Neural cell (in vitro differentiated cells): ENCODE results near the gene SLC16A4.

Experiments used
- EP300 ChIP-seq: fragments of 450-650 bp; conservative IDR thresholded peaks from 2 replicates; pipeline ENCODE4 v1.6.1; 2014; ENCODE audit warnings: antibody characterized with exemption, mild to moderate bottlenecking, moderate library complexity; ENCODE audit not compliant: poor library complexity, severe bottlenecking
- EZH2 ChIP-seq: fragments of 200-600, 300-800 bp; shearing (Covaris generic), sonication (generic); IDR thresholded peaks from 2 replicates; pipeline ENCODE4 v1.6.1; 2014; ENCODE audit warnings: antibody characterized with exemption, low read length, borderline replicate concordance, mild to moderate bottlenecking; ENCODE audit not compliant: insufficient read depth, poor library complexity, severe bottlenecking
- POLR2AphosphoS5 ChIP-seq: IDR thresholded peaks from 2 replicates; pipeline ENCODE4 v1.6.1; 2012
- RAD21 ChIP-seq: fragments of 450-650 bp; conservative IDR thresholded peaks from 2 replicates; pipeline ENCODE4 v1.6.1; 2014; ENCODE audit warnings: antibody characterized with exemption, mild to moderate bottlenecking, moderate library complexity
- TF ChIP-seq, protein P1 (sequence below): IDR thresholded peaks from 2 replicates; pipeline ENCODE4 v1.6.1; 2012; ENCODE audit warnings: borderline replicate concordance
- TF ChIP-seq, protein P2 (sequence below): fragments of 450-650 bp; IDR thresholded peaks from 2 replicates; pipeline ENCODE4 v1.5.1; 2014; ENCODE audit warnings: antibody characterized with exemption, mild to moderate bottlenecking, moderate library complexity; ENCODE audit not compliant: poor library complexity, severe bottlenecking

DNA sequence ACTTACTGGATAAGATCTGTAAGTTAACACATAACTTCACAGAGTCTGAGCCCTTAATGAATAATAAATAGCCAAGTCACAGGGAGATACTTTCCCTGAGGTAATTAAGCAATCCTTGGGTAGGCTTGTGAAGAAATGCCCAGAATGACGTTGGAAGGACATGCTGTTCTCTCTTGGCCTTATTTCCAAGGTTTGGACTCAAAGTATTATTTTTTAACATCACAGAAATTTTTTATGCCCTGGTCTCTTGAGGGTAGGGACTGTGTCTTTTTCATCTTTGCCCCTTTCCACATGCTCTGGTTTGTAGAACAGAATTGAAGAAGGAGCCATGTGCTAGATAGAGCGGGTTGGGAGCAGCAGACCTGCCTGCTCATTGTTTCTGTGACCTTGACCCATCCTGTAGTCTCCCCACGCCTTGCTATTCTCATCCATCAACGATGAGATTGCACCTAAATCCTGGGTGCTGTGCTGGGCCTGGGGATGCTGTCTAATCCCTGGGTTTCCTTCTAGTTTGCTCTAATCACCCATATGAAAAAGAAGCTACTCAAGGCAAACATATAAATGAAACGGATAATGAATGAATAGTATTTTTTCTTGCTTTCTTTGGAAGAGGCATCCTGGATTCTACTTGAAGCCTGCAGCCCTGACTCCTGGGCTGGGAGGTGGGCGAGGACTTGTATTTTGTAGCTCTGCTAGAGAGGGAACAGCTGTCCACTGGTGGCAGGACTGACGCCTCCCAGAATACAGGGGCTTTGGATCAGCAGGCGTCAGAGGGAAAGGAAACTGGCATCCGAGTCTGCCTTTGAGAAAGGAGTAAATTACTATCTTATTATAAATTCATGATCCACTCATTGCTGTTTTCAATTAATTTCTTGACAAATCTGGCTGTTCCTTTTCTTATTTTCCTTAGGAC is 34.1 kb upstream of the SLC16A4 start:
- TF ChIP-seq, protein P1, sequence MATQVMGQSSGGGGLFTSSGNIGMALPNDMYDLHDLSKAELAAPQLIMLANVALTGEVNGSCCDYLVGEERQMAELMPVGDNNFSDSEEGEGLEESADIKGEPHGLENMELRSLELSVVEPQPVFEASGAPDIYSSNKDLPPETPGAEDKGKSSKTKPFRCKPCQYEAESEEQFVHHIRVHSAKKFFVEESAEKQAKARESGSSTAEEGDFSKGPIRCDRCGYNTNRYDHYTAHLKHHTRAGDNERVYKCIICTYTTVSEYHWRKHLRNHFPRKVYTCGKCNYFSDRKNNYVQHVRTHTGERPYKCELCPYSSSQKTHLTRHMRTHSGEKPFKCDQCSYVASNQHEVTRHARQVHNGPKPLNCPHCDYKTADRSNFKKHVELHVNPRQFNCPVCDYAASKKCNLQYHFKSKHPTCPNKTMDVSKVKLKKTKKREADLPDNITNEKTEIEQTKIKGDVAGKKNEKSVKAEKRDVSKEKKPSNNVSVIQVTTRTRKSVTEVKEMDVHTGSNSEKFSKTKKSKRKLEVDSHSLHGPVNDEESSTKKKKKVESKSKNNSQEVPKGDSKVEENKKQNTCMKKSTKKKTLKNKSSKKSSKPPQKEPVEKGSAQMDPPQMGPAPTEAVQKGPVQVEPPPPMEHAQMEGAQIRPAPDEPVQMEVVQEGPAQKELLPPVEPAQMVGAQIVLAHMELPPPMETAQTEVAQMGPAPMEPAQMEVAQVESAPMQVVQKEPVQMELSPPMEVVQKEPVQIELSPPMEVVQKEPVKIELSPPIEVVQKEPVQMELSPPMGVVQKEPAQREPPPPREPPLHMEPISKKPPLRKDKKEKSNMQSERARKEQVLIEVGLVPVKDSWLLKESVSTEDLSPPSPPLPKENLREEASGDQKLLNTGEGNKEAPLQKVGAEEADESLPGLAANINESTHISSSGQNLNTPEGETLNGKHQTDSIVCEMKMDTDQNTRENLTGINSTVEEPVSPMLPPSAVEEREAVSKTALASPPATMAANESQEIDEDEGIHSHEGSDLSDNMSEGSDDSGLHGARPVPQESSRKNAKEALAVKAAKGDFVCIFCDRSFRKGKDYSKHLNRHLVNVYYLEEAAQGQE: no peak
- TF ChIP-seq, protein P2, sequence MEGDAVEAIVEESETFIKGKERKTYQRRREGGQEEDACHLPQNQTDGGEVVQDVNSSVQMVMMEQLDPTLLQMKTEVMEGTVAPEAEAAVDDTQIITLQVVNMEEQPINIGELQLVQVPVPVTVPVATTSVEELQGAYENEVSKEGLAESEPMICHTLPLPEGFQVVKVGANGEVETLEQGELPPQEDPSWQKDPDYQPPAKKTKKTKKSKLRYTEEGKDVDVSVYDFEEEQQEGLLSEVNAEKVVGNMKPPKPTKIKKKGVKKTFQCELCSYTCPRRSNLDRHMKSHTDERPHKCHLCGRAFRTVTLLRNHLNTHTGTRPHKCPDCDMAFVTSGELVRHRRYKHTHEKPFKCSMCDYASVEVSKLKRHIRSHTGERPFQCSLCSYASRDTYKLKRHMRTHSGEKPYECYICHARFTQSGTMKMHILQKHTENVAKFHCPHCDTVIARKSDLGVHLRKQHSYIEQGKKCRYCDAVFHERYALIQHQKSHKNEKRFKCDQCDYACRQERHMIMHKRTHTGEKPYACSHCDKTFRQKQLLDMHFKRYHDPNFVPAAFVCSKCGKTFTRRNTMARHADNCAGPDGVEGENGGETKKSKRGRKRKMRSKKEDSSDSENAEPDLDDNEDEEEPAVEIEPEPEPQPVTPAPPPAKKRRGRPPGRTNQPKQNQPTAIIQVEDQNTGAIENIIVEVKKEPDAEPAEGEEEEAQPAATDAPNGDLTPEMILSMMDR: no peak
- TF ChIP-seq POLR2AphosphoS5: no peak
- TF ChIP-seq EZH2: no peak
- no peak for TF ChIP-seq EP300
- no peak for TF ChIP-seq RAD21
